Prostate gland (tissue), 2 donors: ENCODE measurements around the gene DMAP1.

Experiments used
- POLR2A ChIP-seq: fragments of 450-650 bp; IDR thresholded peaks from one replicate; pipeline ENCODE4 v1.6.1; 2016; ENCODE audit warnings: antibody characterized with exemption, mild to moderate bottlenecking
- POLR2AphosphoS5 ChIP-seq: sonication (generic); formaldehyde crosslinking; IDR thresholded peaks from one replicate; pipeline ENCODE4 v1.6.1; 2017; ENCODE audit warnings: antibody characterized with exemption
- TF ChIP-seq, protein P1 (sequence below), 4 experiments: fragments of 200-600 bp in 2 of 4; fragments of 450-650 bp in 2 of 4; sonication (generic) in 2 of 4; IDR thresholded peaks; 1 replicate in 3 of 4; 2 replicates in 1 of 4; pipeline ENCODE4 v1.5.1; 2016 to 2019; ENCODE audit warnings: antibody characterized with exemption in 4 of 4, mild to moderate bottlenecking in 2 of 4, moderate library complexity in 2 of 4

DNA sequence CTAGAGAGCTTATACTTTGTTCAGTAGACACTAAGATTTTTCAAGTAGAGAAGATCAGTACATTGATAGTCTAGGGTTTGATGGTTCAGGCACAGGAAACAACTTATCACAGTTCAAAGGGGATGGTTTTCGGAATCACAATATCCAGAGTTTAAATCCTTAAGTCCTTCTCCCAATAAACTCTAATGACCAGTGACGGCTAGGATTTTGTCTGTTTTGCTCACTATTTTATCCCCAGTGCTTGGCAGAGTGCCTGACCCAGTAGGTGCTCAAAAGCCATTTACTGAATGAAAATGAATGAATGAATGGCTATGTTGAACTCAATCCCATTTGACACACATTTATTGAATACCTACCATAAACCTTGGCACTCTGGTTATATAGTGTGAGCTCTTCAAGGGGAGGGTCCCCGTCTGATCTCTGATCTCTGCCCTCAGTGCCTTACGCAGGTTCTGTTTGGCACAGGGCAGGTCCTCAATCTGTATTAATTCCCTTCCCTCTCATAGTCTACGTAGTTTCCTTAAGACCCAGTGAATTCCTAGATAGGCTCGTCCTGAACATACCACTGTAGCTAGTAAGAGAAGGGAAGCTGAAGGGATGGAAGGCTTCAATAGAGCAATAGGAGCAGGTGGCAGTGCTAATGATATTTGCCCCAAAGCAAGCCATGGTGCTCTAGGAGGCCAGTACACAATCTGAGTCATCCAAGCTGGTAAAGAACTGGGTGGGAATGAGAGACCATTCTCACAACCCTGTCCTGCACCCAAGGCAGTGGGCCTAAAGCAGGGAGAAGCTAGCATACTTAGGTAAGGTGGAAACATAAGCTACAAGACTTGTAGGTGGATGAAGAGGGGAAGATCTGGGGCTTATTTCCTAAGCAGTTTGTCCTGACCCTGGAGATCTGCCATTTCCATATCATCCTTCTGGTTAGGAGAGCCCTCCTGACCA lies 53.4 kb downstream of the DMAP1 start:
- TF ChIP-seq, protein P1, sequence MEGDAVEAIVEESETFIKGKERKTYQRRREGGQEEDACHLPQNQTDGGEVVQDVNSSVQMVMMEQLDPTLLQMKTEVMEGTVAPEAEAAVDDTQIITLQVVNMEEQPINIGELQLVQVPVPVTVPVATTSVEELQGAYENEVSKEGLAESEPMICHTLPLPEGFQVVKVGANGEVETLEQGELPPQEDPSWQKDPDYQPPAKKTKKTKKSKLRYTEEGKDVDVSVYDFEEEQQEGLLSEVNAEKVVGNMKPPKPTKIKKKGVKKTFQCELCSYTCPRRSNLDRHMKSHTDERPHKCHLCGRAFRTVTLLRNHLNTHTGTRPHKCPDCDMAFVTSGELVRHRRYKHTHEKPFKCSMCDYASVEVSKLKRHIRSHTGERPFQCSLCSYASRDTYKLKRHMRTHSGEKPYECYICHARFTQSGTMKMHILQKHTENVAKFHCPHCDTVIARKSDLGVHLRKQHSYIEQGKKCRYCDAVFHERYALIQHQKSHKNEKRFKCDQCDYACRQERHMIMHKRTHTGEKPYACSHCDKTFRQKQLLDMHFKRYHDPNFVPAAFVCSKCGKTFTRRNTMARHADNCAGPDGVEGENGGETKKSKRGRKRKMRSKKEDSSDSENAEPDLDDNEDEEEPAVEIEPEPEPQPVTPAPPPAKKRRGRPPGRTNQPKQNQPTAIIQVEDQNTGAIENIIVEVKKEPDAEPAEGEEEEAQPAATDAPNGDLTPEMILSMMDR (IDR thresholded peaks at IDR 0.05), result no peak
- no peak for TF ChIP-seq POLR2AphosphoS5
- TF ChIP-seq POLR2A, result no peak
